Tibial nerve (tissue), 4 donors: ENCODE measurements around the gene NDUFB7. TPM values are rescaled to one million over a fixed set of nuclear protein-coding genes. Genes with fewer than 3 reads are reported as not detected.
A peak's percentile ranks its signal among the peaks of the same experiment; 100 is the strongest.

ENCODE experiments used
- DNase-seq, 2 donors: peaks; one replicate each; pipeline ENCODE4 v3.0.0-alpha.2; 2019; ENCODE audit warnings: low spot score in 2 of 2
- H3K27ac ChIP-seq, 4 donors: fragments of 200-600 bp; sonication (generic) in 3 of 4; one replicate each; pipeline ENCODE4 v1.5.1; 2017 to 2019; ENCODE audit warnings: mild to moderate bottlenecking in 1 of 4
- H3K27me3 ChIP-seq, 2 donors: fragments of 200-600 bp; sonication (generic) in 1 of 2; one replicate each; pipeline versions ENCODE4 v1.5.1 to v1.6.0; 2017 to 2019
- H3K36me3 ChIP-seq, 3 donors: fragments of 200-600 bp; sonication (generic); one replicate each; pipeline ENCODE4 v1.5.1; 2018 to 2019
- H3K4me1 ChIP-seq, 4 donors: fragments of 200-600 bp; sonication (generic) in 3 of 4; one replicate each; pipeline ENCODE4 v1.5.1; 2017 to 2019
- H3K4me3 ChIP-seq, 4 donors: fragments of 200-600 bp; sonication (generic) in 3 of 4; one replicate each; pipeline ENCODE4 v1.5.1; 2017 to 2019; ENCODE audit warnings: mild to moderate bottlenecking in 1 of 4, moderate library complexity in 1 of 4
- H3K9me3 ChIP-seq, 4 donors: fragments of 200-600 bp; sonication (generic) in 3 of 4; one replicate each; pipeline ENCODE4 v1.5.1; 2017 to 2019
- CTCF ChIP-seq, 5 experiments: fragments of 200-600 bp in 3 of 5; fragments of 450-650 bp in 2 of 5; sonication (generic) in 3 of 5; IDR thresholded peaks; one replicate each; pipeline ENCODE4 v1.5.1; 2016 to 2019; ENCODE audit warnings: antibody characterized with exemption in 5 of 5, mild to moderate bottlenecking in 3 of 5, moderate library complexity in 2 of 5
- EP300 ChIP-seq, 2 donors: sonication (generic); formaldehyde crosslinking; IDR thresholded peaks; one replicate each; pipeline ENCODE4 v1.6.1; 2017; ENCODE audit warnings: antibody characterized with exemption in 2 of 2, mild to moderate bottlenecking in 1 of 2
- POLR2A ChIP-seq, 2 donors: fragments of 450-650 bp; IDR thresholded peaks; one replicate each; pipeline ENCODE4 v1.6.1; 2017; ENCODE audit warnings: antibody characterized with exemption in 2 of 2, mild to moderate bottlenecking in 2 of 2, moderate library complexity in 2 of 2
- WGBS, 2 donors: methylation state at CpG; one replicate each; pipeline ENCODE4 v1.1.5; 2018; 5-methylcytosine and 5-hydroxymethylcytosine counted together
- total RNA-seq, 4 donors: library from RNA; depleted of rRNA; stranded (reverse); fragments of >200 nt; gene quantifications; one replicate each; pipeline ENCODE4 v1.1.0, GENCODE V29; 2016

Gene NDUFB7
- total RNA-seq, 4 donors from 2014 or later = 315 to 444 (median 398) TPM

- Histone ChIP-seq H3K36me3 (peaks cover 0 to 9% (median 7%) of the 10 kb centered on the region in 3 donors), H3K27me3 (no peaks in the 10 kb centered on the region), H3K4me1 (peaks cover 2 to 33% (median 24%) of the 10 kb centered on the region in 4 donors), H3K9me3 (no peaks in the 10 kb centered on the region), H3K27ac (peak overlapping the region in 3 of 4 donors; percentile 95 to 100 (median 100)), H3K4me3 (no peak overlapping the region)
- no peak for TF ChIP-seq CTCF (IDR thresholded peaks at IDR 0.05)
- TF ChIP-seq POLR2A (IDR thresholded peaks at IDR 0.05) = no peak
- TF ChIP-seq EP300 (IDR thresholded peaks at IDR 0.05) = no peak
- no peak for DNase-seq
- WGBS, 2 donors = 87 to 90% methylated on average over 4 of the region's 4 CpGs
These were observed 51.3 kb downstream of the NDUFB7 start for GRCh38 chr19:14520543-14520942.

- TF ChIP-seq EP300 (IDR thresholded peaks at IDR 0.05) (no peak), CTCF (IDR thresholded peaks at IDR 0.05) (no peak), POLR2A (IDR thresholded peaks at IDR 0.05) (no peak)
- 33 to 43% methylated on average over 2 of the region's 2 CpGs for WGBS, 2 donors
- Histone ChIP-seq H3K27me3 (no peaks in the 10 kb centered on the region), H3K36me3 (peaks cover 0 to 15% (median 13%) of the 10 kb centered on the region in 3 donors), H3K4me3 (no peak overlapping the region), H3K4me1 (peaks cover 2 to 39% (median 30%) of the 10 kb centered on the region in 4 donors), H3K27ac (peak overlapping the region; percentile 95 to 100 (median 100)), H3K9me3 (no peaks in the 10 kb centered on the region)
- no peak for DNase-seq
These were observed 51.9 kb downstream of the NDUFB7 start for GRCh38 chr19:14519860-14520407.

- WGBS, 2 donors = 89 to 92% methylated on average over 22 of the region's 22 CpGs
- H3K4me3 ChIP-seq = no peak overlapping the region
- DNase-seq = no peak
- H3K9me3 ChIP-seq = no peaks in the 10 kb centered on the region
- H3K4me1 ChIP-seq = peaks cover 2 to 45% (median 33%) of the 10 kb centered on the region in 4 donors
- no peak for TF ChIP-seq CTCF (IDR thresholded peaks at IDR 0.05)
- no peak for TF ChIP-seq EP300 (IDR thresholded peaks at IDR 0.05)
- peaks cover 0 to 21% (median 18%) of the 10 kb centered on the region in 3 donors for H3K36me3 ChIP-seq
- no peaks in the 10 kb centered on the region for H3K27me3 ChIP-seq
- H3K27ac ChIP-seq = peak overlapping the region; percentile 95 to 100 (median 100)
These were observed 52.5 kb downstream of the NDUFB7 start for GRCh38 chr19:14519245-14519859.

GRCh38 chr19:14517840-14518505, 53.9 kb downstream of the NDUFB7 start, which contains the start of gene DNAJB1:
Gene DNAJB1, minus strand, starts transcription at chr19:14518397. Its CDS starts 48 bp downstream, at chr19:14518349.
- DNase-seq = peak; percentile 57 to 69
- peak within 1 kb of the TSS; percentile 100 for H3K27ac ChIP-seq
- H3K9me3 ChIP-seq = no peaks in the 10 kb centered on the region
- peaks cover 0 to 31% (median 18%) of the 10 kb centered on the region in 3 donors for H3K36me3 ChIP-seq
- 0 to 1% methylated on average over 14 to 43 of the region's 82 CpGs for WGBS, 2 donors
- peaks cover 2 to 48% (median 33%) of the 10 kb centered on the region in 4 donors for H3K4me1 ChIP-seq
- H3K4me3 ChIP-seq = peak within 1 kb of the TSS; percentile 89 to 100 (median 96)
- H3K27me3 ChIP-seq = no peaks in the 10 kb centered on the region
- TF ChIP-seq POLR2A (IDR thresholded peaks at IDR 0.05) = peak; percentile 92 to 98
- peak; percentile 66 to 100 for TF ChIP-seq EP300 (IDR thresholded peaks at IDR 0.05)
- peak in 1 of 5 experiments; percentile 55 for TF ChIP-seq CTCF (IDR thresholded peaks at IDR 0.05)
